NCI-H69 (cell line): ENCODE measurements around the gene CNTNAP3.
"Not testable (repeated sequence)": the region's sequence is repeated elsewhere in the genome, so short reads cannot be mapped to it uniquely, and the experiment has no call there.

Experiments
- DNase-seq: peaks from one replicate; lab custom pipeline; 2025; lab: John Stamatoyannopoulos, UW

Gene CNTNAP3

GRCh38 chr9:39067683-39068082, 220.3 kb downstream of the CNTNAP3 start:
- DNase-seq, result not testable (repeated sequence)

- not testable (repeated sequence) for DNase-seq
Measured at GRCh38 chr9:39062966-39063365, 225.0 kb downstream of the CNTNAP3 start.

- DNase-seq, result not testable (repeated sequence)
Measured at GRCh38 chr9:39054453-39054852, 233.5 kb downstream of the CNTNAP3 start.

- not testable (repeated sequence) for DNase-seq
Measured at GRCh38 chr9:39046833-39047232, 241.1 kb downstream of the CNTNAP3 start.

GRCh38 chr9:39042352-39042803, 245.6 kb downstream of the CNTNAP3 start:
- DNase-seq, result not testable (repeated sequence)

GRCh38 chr9:39041774-39042173, 246.2 kb downstream of the CNTNAP3 start:
- DNase-seq, result not testable (repeated sequence)

GRCh38 chr9:39039148-39039547, 248.8 kb downstream of the CNTNAP3 start:
- not testable (repeated sequence) for DNase-seq

- not testable (repeated sequence) for DNase-seq
Measured at GRCh38 chr9:39038221-39038620, 249.7 kb downstream of the CNTNAP3 start.

GRCh38 chr9:39033849-39034248, 254.1 kb downstream of the CNTNAP3 start:
- not testable (repeated sequence) for DNase-seq

GRCh38 chr9:39030204-39031019, 257.6 kb downstream of the CNTNAP3 start:
- DNase-seq, result not testable (repeated sequence)

- not testable (repeated sequence) for DNase-seq
Measured at GRCh38 chr9:39028855-39029254, 259.1 kb downstream of the CNTNAP3 start.

GRCh38 chr9:39028168-39028567, 259.8 kb downstream of the CNTNAP3 start:
- DNase-seq, result not testable (repeated sequence)

- not testable (repeated sequence) for DNase-seq
Measured at GRCh38 chr9:39025911-39026588, 261.9 kb downstream of the CNTNAP3 start.
